ENCODE data around the gene NUDT4. TPM values are rescaled to one million over a fixed set of nuclear protein-coding genes. Genes with fewer than 3 reads are reported as not detected.

The NUDT4 gene
- total and polyA plus RNA-seq, 2 of the 4 experiments (the other 2 are of a cell fraction) = 23.6 to 25.6 TPM

DNA sequence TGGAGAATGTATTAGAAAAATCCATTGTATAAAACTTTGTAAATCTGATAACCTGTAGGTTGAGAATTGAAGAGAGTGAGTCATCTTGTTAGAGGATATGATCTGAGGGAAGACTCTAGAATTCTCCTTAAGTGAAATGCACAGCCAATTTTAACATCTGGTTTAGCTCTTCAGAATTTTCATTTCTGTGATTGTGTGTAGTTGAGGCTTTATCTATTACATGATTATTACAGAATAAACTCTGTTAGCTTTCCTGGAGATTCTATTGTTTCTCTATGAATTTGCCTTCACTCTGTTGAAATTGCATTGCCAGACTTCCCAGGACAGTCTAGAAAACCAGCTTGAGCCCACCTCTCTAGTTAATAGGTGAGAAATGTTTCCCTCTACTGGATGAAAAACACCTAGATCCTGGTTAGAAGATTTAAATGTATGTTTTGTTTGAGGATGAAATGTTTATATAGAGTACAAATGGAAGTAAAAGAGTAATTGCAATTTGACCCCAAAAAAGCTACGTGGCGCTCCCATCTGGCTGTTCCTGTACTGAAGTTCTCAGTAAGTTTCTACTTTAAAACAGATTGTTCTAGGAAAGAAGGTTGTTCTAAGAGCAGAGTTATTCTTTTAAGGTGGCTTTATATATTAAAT lies 2.9 kb downstream of the NUDT4 start (continued):
- TF ChIP-seq SMC3 (IDR thresholded peaks at IDR 0.05; ENCODE audit: low read depth, low read length) (peak; percentile 20; the same call in 1 of the 2 replicates), BHLHE40 (IDR thresholded peaks at IDR 0.05; ENCODE audit: low read depth, low read length) (no peak)

GRCh38 chr12:93381161-93381975 lies 3.6 kb downstream of the NUDT4 start:
- H2AK9ac ChIP-seq (replicated peaks; ENCODE audit: low read depth, low read length, poor library complexity) = no peak overlapping the region
- H2AFZ ChIP-seq (replicated peaks; ENCODE audit: low read length, poor library complexity) = no peak overlapping the region
- dilution Hi-C loops (cut with HindIII; ENCODE audit: low sequenced_read_pairs, unreplicated experiment) = loop anchor here (25.0 kb wide), 1 partner anchor 394 kb away; no protein-coding TSS in a partner anchor
- DNase-seq = no peak
- no peak overlapping the region for H2BK15ac ChIP-seq (ENCODE audit: low read depth, low read length)
- CTCF ChIA-PET = interaction anchor here (0.5 to 1.9 kb wide), 9 partner anchors 13 to 554 kb away, joined by 3 to 6 read pairs (median 3); no protein-coding TSS in a partner anchor
- H3K79me1 ChIP-seq (ENCODE audit: low read depth in 1 of 2, low read length in 2 of 2) = peaks cover 5 to 33% of the 10 kb centered on the region in 2 experiments
- peak overlapping the region; percentile 71 for H3K9ac ChIP-seq (ENCODE audit: low read depth, low read length)
- WGBS, 2 experiments (ENCODE audit: extremely low coverage in 2 of 2, insufficient read length in 1 of 2) = 89% methylated on average over 3 of the region's 5 CpGs; no CpG with 5 or more reads in 1 of the 2 experiments
- no peak for ATAC-seq (ENCODE audit: low read depth)
- peak overlapping the region; percentile 5; the same call in 1 of the 2 replicates for H2AK5ac ChIP-seq (ENCODE audit: low read depth, low read length)
- H3K36me3 ChIP-seq (ENCODE audit: control insufficient read depth, insufficient read depth, low read length) = peaks cover 2% of the 10 kb centered on the region; the same call in 1 of the 2 replicates
- H3K4me3 ChIP-seq (ENCODE audit: insufficient read depth, low read depth, low read length) = peak overlapping the region; percentile 98
- H2BK20ac ChIP-seq (ENCODE audit: low read depth, low read length) = no peak overlapping the region
- no peaks in the 10 kb centered on the region for H3K27me3 ChIP-seq (ENCODE audit: control insufficient read depth, insufficient read depth, low read length)
- H4K20me1 ChIP-seq (ENCODE audit: insufficient read depth, low read length) = peaks cover 52% of the 10 kb centered on the region
- H3K9me1 ChIP-seq (ENCODE audit: insufficient read depth, low read length) = peaks cover 4% of the 10 kb centered on the region; the same call in 1 of the 2 replicates
- no peak overlapping the region for H3K56ac ChIP-seq (ENCODE audit: extremely low read depth, insufficient read depth, low read length)
- intact Hi-C loops (cut with micrococcal nuclease) = no loop called here
- H3K23ac ChIP-seq (ENCODE audit: low read depth, low read length) = peak overlapping the region; percentile 62; the same call in 1 of the 2 replicates
- no peak overlapping the region; the same call in 1 of the 2 replicates for H3K18ac ChIP-seq (ENCODE audit: low read depth, low read length)
- peak overlapping the region; percentile 11; the same call in 1 of the 2 replicates for H3K4ac ChIP-seq (ENCODE audit: low read depth, low read length)
- peaks cover 10% of the 10 kb centered on the region for H3K4me1 ChIP-seq (ENCODE audit: control insufficient read depth, insufficient read depth, low read length)
- peak overlapping the region in 1 of 2 experiments; percentile 8; a peak in 1 of 4 replicates for H4K8ac ChIP-seq (ENCODE audit: low read depth in 2 of 2, low read length in 2 of 2)
- peak overlapping the region; percentile 77; the same call in 1 of the 2 replicates for H3K27ac ChIP-seq (ENCODE audit: insufficient read depth, low read length)
- H4K5ac ChIP-seq (ENCODE audit: low read depth, low read length) = no peak overlapping the region
- no TSS peak for BruUV-seq (replicated peaks)
- peak overlapping the region; percentile 43 for H3K14ac ChIP-seq (replicated peaks; ENCODE audit: low read depth, low read length)
- H2BK120ac ChIP-seq (ENCODE audit: low read depth, low read length) = no peak overlapping the region
- H2BK5ac ChIP-seq (ENCODE audit: low read depth, low read length, poor library complexity, severe bottlenecking) = peak overlapping the region; percentile 92
- POLR2A ChIA-PET (ENCODE audit: unreplicated experiment) = interaction anchor here (0.6 kb wide), 1 partner anchor 275 kb away, joined by 6 read pairs; no protein-coding TSS in a partner anchor
- in situ Hi-C loops (cut with MboI; ENCODE audit: low sequenced_read_pairs) = loop anchor here (5.0 kb wide), 1 partner anchor 394 kb away; no protein-coding TSS in a partner anchor
- H3K4me2 ChIP-seq (ENCODE audit: low read depth, low read length) = peak overlapping the region; percentile 99
- no peak overlapping the region for H4K91ac ChIP-seq (ENCODE audit: insufficient read depth, low read depth, low read length)
- no peaks in the 10 kb centered on the region for H3K9me3 ChIP-seq (ENCODE audit: control insufficient read depth, insufficient read depth, low read length)
- TF ChIP-seq NFE2L2 (IDR thresholded peaks at IDR 0.05; ENCODE audit: low read depth, low read length) = no peak
- no peak for TF ChIP-seq POLR2A (IDR thresholded peaks at IDR 0.05; ENCODE audit: low read depth, low read length)
- TF ChIP-seq CEBPB (IDR thresholded peaks at IDR 0.05; ENCODE audit: low read depth, low read length) = no peak
- TF ChIP-seq FOS (IDR thresholded peaks at IDR 0.05; ENCODE audit: low read depth, low read length) = no peak
- TF ChIP-seq, protein P1, sequence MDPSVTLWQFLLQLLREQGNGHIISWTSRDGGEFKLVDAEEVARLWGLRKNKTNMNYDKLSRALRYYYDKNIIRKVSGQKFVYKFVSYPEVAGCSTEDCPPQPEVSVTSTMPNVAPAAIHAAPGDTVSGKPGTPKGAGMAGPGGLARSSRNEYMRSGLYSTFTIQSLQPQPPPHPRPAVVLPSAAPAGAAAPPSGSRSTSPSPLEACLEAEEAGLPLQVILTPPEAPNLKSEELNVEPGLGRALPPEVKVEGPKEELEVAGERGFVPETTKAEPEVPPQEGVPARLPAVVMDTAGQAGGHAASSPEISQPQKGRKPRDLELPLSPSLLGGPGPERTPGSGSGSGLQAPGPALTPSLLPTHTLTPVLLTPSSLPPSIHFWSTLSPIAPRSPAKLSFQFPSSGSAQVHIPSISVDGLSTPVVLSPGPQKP (IDR thresholded peaks at IDR 0.05; ENCODE audit: borderline replicate concordance, low read depth, low read length) = no peak
- no peak for TF ChIP-seq CHD1 (IDR thresholded peaks at IDR 0.05; ENCODE audit: low read depth, low read length)
- TF ChIP-seq MAZ (IDR thresholded peaks at IDR 0.05; ENCODE audit: borderline replicate concordance, low read depth, low read length) = no peak
- TF ChIP-seq, protein P2, sequence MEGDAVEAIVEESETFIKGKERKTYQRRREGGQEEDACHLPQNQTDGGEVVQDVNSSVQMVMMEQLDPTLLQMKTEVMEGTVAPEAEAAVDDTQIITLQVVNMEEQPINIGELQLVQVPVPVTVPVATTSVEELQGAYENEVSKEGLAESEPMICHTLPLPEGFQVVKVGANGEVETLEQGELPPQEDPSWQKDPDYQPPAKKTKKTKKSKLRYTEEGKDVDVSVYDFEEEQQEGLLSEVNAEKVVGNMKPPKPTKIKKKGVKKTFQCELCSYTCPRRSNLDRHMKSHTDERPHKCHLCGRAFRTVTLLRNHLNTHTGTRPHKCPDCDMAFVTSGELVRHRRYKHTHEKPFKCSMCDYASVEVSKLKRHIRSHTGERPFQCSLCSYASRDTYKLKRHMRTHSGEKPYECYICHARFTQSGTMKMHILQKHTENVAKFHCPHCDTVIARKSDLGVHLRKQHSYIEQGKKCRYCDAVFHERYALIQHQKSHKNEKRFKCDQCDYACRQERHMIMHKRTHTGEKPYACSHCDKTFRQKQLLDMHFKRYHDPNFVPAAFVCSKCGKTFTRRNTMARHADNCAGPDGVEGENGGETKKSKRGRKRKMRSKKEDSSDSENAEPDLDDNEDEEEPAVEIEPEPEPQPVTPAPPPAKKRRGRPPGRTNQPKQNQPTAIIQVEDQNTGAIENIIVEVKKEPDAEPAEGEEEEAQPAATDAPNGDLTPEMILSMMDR (conservative IDR thresholded peaks at IDR 0.05; ENCODE audit: low read depth, low read length) = no peak
- no peak for TF ChIP-seq RCOR1 (IDR thresholded peaks at IDR 0.05; ENCODE audit: insufficient replicate concordance, low read length)

Data from IMR-90 (cell line).